ENCODE data around the gene SACS. TPM values are rescaled to one million over a fixed set of nuclear protein-coding genes. Genes with fewer than 3 reads are reported as not detected.

Gene SACS
- total RNA-seq, 1 experiment from 2014 or later, result 11.6 TPM

DNA sequence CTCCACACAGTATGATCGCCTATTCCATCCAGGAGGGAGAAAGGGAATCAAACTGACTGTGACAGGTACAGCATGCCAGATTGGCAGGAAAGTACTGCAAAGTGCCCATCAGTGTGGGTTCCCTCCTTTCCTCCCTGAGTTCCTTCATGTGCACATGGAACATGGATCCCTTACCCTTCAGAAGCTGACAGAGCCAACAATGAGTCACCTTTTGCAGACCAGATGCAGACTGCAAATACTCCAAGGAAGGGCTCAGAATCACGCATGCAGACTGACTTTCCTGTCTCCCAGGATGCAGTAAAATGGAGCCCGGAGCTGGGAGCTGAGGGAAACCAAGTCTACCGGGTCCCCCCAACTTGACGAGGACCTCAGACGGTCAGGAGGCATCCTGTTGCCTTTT, 41.8 kb downstream of the SACS start:
- Mint-ChIP-seq H3K27ac (ENCODE audit: unreplicated experiment) (no peak overlapping the region), H3K9me3 (ENCODE audit: low read depth, unreplicated experiment) (no peaks in the 10 kb centered on the region)
- CTCF ChIA-PET, result no interaction called here

DNA sequence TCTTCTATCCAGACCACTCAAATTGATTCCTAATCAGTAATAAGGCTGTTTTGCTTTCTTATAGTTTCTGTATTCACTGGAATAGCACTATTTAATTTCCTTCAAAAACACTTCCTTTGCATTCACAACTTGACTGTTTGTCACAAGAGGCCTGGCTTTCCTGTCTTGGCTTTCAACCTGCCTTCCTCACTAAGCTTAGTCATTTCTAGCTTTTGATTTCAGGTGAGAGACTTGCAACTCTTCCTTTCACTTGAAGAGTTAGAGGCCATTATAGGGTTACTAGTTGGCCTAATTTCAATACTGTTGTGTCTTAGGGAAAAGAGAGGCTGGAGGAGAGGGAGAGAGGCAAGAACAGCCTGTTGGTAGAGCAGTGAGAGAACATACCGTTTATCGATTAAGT, 47.0 kb downstream of the SACS start:
- Mint-ChIP-seq H3K27ac (ENCODE audit: unreplicated experiment) (no peak overlapping the region), H3K36me3 (ENCODE audit: insufficient read depth, unreplicated experiment) (no peaks in the 10 kb centered on the region), H3K9me3 (ENCODE audit: low read depth, unreplicated experiment) (no peaks in the 10 kb centered on the region), H3K4me3 (ENCODE audit: low read depth, unreplicated experiment) (no peak overlapping the region), H3K27me3 (ENCODE audit: unreplicated experiment) (no peaks in the 10 kb centered on the region), H3K4me1 (ENCODE audit: low read depth, unreplicated experiment) (no peaks in the 10 kb centered on the region)
- no TSS peak for BruUV-seq (replicated peaks)
- CTCF ChIA-PET, result no interaction called here
- no peak for DNase-seq
- TF ChIP-seq, protein P1, sequence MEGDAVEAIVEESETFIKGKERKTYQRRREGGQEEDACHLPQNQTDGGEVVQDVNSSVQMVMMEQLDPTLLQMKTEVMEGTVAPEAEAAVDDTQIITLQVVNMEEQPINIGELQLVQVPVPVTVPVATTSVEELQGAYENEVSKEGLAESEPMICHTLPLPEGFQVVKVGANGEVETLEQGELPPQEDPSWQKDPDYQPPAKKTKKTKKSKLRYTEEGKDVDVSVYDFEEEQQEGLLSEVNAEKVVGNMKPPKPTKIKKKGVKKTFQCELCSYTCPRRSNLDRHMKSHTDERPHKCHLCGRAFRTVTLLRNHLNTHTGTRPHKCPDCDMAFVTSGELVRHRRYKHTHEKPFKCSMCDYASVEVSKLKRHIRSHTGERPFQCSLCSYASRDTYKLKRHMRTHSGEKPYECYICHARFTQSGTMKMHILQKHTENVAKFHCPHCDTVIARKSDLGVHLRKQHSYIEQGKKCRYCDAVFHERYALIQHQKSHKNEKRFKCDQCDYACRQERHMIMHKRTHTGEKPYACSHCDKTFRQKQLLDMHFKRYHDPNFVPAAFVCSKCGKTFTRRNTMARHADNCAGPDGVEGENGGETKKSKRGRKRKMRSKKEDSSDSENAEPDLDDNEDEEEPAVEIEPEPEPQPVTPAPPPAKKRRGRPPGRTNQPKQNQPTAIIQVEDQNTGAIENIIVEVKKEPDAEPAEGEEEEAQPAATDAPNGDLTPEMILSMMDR (IDR thresholded peaks at IDR 0.05; ENCODE audit: unreplicated experiment), result no peak
- intact Hi-C loops (cut with micrococcal nuclease; ENCODE audit: unreplicated experiment), result no loop called here

More for the DNA sequence above, 41.8 kb downstream of the SACS start:
- no peak overlapping the region for H3K4me3 Mint-ChIP-seq (ENCODE audit: low read depth, unreplicated experiment)
- DNase-seq, result no peak
- BruUV-seq (replicated peaks), result no TSS peak
- no peaks in the 10 kb centered on the region for H3K27me3 Mint-ChIP-seq (ENCODE audit: unreplicated experiment)
- TF ChIP-seq, protein P1 (IDR thresholded peaks at IDR 0.05; ENCODE audit: unreplicated experiment), result no peak
- H3K4me1 Mint-ChIP-seq (ENCODE audit: low read depth, unreplicated experiment), result no peaks in the 10 kb centered on the region
- H3K36me3 Mint-ChIP-seq (ENCODE audit: insufficient read depth, unreplicated experiment), result no peaks in the 10 kb centered on the region
- intact Hi-C loops (cut with micrococcal nuclease; ENCODE audit: unreplicated experiment), result no loop called here

DNA sequence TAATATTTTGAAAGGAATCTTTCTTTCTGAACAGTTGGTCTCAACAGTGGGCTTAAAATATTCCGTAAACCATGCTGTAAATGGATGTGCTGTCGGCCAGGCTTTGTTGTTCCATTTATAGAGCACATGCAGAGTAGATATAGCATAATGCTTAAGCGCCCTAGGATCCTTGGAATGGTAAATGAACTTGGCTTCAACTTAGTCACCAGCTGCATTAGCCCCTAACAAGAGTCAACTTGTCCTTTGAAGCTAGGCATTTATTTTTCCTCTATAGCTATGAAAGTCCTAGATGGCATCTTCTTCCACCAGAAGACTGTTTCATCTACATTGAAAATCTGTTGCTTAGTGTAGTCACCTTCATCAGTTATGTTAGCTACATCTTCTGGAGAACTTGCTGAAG, 47.6 kb downstream of the SACS start:
- Mint-ChIP-seq H3K27ac (ENCODE audit: unreplicated experiment) (no peak overlapping the region), H3K36me3 (ENCODE audit: insufficient read depth, unreplicated experiment) (no peaks in the 10 kb centered on the region), H3K9me3 (ENCODE audit: low read depth, unreplicated experiment) (no peaks in the 10 kb centered on the region), H3K27me3 (ENCODE audit: unreplicated experiment) (no peaks in the 10 kb centered on the region), H3K4me1 (ENCODE audit: low read depth, unreplicated experiment) (no peaks in the 10 kb centered on the region), H3K4me3 (ENCODE audit: low read depth, unreplicated experiment) (no peak overlapping the region)
- TF ChIP-seq, protein P1 (IDR thresholded peaks at IDR 0.05; ENCODE audit: unreplicated experiment), result no peak
- BruUV-seq (replicated peaks), result no TSS peak
- intact Hi-C loops (cut with micrococcal nuclease; ENCODE audit: unreplicated experiment), result no loop called here
- DNase-seq, result no peak
- CTCF ChIA-PET, result no interaction called here

DNA sequence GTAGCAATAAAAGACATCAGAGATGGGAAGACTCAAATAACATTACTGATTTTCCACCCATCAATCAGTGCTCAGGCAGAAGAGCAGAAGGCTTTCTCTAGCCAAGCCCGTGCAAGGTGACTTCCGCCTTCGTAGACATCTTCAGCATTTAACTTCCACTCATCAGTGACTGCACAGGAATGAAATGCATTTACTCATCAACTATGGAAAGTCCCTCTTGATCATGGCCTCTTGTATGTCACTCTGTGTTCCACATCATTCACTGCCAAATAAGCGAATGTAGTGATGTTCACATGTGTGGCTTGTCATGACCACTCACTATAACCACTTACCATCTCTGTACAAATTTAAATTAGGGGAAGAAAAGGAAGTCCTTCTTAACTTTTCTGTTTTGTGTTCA, 49.4 kb downstream of the SACS start:
- Mint-ChIP-seq H3K36me3 (ENCODE audit: insufficient read depth, unreplicated experiment) (no peaks in the 10 kb centered on the region), H3K9me3 (ENCODE audit: low read depth, unreplicated experiment) (no peaks in the 10 kb centered on the region), H3K4me1 (ENCODE audit: low read depth, unreplicated experiment) (no peaks in the 10 kb centered on the region), H3K27me3 (ENCODE audit: unreplicated experiment) (no peaks in the 10 kb centered on the region), H3K4me3 (ENCODE audit: low read depth, unreplicated experiment) (no peak overlapping the region), H3K27ac (ENCODE audit: unreplicated experiment) (no peak overlapping the region)
- no TSS peak for BruUV-seq (replicated peaks)
- DNase-seq, result no peak
- TF ChIP-seq, protein P1 (IDR thresholded peaks at IDR 0.05; ENCODE audit: unreplicated experiment), result no peak
- CTCF ChIA-PET, result no interaction called here
- intact Hi-C loops (cut with micrococcal nuclease; ENCODE audit: unreplicated experiment), result no loop called here

DNA sequence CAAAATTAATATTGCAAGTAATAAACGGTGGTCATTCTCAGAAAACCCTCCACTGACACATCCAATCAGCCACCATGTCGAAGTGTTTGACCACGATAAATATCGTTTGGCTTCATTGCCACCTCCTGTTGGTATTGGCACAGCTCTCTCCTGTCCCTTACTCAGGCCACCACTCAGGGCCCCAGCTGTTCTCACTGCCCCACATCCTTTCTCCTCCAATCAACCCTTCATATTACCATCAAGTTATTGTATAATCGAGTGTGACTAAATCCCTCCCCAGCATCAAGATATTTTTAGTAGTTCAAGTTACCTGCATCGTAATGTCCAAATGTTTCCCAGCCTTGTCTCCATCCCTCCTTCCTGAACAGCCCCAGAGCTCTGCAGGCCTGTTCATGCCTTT, 50.4 kb downstream of the SACS start:
- no peaks in the 10 kb centered on the region for H3K4me1 Mint-ChIP-seq (ENCODE audit: low read depth, unreplicated experiment)
- H3K27ac Mint-ChIP-seq (ENCODE audit: unreplicated experiment), result no peak overlapping the region

More for the DNA sequence above, 50.4 kb downstream of the SACS start:
- no peaks in the 10 kb centered on the region for H3K9me3 Mint-ChIP-seq (ENCODE audit: low read depth, unreplicated experiment)
- no peaks in the 10 kb centered on the region for H3K36me3 Mint-ChIP-seq (ENCODE audit: insufficient read depth, unreplicated experiment)
- H3K4me3 Mint-ChIP-seq (ENCODE audit: low read depth, unreplicated experiment), result no peak overlapping the region
- CTCF ChIA-PET, result no interaction called here
- TF ChIP-seq, protein P1 (IDR thresholded peaks at IDR 0.05; ENCODE audit: unreplicated experiment), result no peak
- H3K27me3 Mint-ChIP-seq (ENCODE audit: unreplicated experiment), result no peaks in the 10 kb centered on the region
- no peak for DNase-seq
- intact Hi-C loops (cut with micrococcal nuclease; ENCODE audit: unreplicated experiment), result no loop called here
- no TSS peak for BruUV-seq (replicated peaks)
